MM.1S (cell line): ENCODE results near the gene TRIML1.

ENCODE experiments used
- EZH2 ChIP-seq: fragments of 300-600 bp; sonication (generic); optimal IDR thresholded peaks from 2 replicates; pipeline ENCODE3; 2017; ENCODE audit warnings: low read depth, mild to moderate bottlenecking, antibody characterized with exemption, low read length, mixed read lengths
- EZH2phosphoT487 ChIP-seq: fragments of 300-600 bp; sonication (generic); IDR thresholded peaks from 2 replicates; pipeline ENCODE4 v1.6.1; 2018; ENCODE audit warnings: antibody characterized with exemption, low read length
- TF ChIP-seq, protein P1 (sequence below): fragments of 300-600 bp; sonication (generic); IDR thresholded peaks from 2 replicates; pipeline ENCODE4 v1.5.1; 2016; ENCODE audit warnings: antibody characterized with exemption, low read length, mixed read lengths

DNA sequence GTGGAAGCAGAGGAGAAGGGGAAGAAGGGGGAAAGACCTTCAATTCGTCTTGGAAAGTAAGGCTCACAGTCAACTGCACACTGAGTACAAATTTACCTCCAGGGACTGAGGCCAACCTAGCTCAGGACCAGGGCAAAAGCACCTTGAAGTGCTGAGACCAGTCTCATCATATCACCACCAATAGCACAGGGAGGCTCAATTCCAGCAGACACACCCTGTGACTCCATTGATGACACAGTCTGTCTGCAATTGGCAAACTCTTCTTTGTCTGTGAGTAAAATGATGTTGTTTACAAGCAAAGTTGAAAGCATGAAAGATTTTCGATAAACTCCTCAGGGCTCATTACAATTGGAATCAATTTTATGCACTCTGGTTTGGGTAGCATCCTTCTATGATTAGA, 32.3 kb downstream of the TRIML1 start:
- TF ChIP-seq, protein P1, sequence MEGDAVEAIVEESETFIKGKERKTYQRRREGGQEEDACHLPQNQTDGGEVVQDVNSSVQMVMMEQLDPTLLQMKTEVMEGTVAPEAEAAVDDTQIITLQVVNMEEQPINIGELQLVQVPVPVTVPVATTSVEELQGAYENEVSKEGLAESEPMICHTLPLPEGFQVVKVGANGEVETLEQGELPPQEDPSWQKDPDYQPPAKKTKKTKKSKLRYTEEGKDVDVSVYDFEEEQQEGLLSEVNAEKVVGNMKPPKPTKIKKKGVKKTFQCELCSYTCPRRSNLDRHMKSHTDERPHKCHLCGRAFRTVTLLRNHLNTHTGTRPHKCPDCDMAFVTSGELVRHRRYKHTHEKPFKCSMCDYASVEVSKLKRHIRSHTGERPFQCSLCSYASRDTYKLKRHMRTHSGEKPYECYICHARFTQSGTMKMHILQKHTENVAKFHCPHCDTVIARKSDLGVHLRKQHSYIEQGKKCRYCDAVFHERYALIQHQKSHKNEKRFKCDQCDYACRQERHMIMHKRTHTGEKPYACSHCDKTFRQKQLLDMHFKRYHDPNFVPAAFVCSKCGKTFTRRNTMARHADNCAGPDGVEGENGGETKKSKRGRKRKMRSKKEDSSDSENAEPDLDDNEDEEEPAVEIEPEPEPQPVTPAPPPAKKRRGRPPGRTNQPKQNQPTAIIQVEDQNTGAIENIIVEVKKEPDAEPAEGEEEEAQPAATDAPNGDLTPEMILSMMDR, result no peak
- TF ChIP-seq EZH2phosphoT487, result no peak
- no peak for TF ChIP-seq EZH2
